Measurements from ENCODE around the gene PNN. TPM values are rescaled to one million over a fixed set of nuclear protein-coding genes. Genes with fewer than 3 reads are reported as not detected.

The PNN gene
- total RNA-seq, 4 donors from 2014 or later, result 33.0 to 159 (median 76.2) TPM

DNA sequence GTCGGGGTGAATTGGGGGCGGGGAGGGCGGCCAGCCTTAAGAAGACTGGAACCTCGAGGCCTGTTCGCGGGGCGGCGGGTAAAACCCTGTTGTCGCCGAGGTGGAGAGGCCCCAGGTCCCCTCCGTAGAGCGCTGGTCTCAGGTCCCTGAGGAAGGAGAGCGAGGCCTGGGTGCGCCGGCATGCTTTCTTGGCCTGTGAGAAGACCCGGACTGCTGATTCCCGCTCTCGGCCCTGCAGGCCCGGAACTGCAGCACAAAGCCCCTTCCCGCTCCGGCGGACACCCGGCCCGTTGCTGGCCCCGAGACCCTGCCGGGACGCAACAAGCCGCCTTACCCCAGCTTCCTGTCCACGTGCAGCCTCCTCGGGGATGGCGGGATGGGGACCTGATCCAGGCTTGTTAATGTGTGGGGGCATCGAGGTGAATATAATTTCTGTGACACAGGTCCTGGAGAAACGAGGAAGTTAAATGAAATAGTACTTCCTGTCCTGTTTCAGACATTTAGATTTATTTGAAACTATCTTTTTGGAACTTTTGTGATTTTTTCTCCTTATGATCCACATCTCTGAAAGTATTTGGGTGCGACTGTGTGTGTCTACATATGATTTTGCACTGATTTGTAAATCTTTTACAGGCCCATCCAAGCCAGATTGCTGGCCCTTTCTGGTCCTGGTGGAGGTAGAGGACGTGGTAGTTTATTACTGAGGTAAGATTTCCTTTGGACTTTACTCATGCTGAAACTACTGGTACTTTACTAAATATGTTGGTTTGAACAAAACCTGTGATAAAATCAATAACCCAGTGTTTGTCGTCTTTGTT, 600 bp downstream of the PNN start:
- in situ Hi-C loops (cut with MboI; ENCODE audit: low pct_ligation_motif_present in 1 of 4, low pct_unique_long_range_greater_than_20kb in 1 of 4, low sequenced_read_pairs in 3 of 4), result loop anchor here in 2 of 4 donors (10.0 kb wide), 3 partner anchors 61 to 259 kb away; partner anchors contain the start of genes FBXO33 (in 1 of the 2), GEMIN2 (in 1 of the 2) and SEC23A (in 1 of the 2)
- Histone ChIP-seq H3K4me3 (peak overlapping the region; percentile 73 to 97 (median 90)), H3K27ac (peak overlapping the region; percentile 91 to 98 (median 94)), H3K9me3 (no peaks in the 10 kb centered on the region), H3K4me1 (peaks cover 11 to 23% (median 17%) of the 10 kb centered on the region in 4 donors), H3K27me3 (no peaks in the 10 kb centered on the region), H3K36me3 (peaks cover 0 to 43% (median 21%) of the 10 kb centered on the region in 4 donors)
- intact Hi-C loops (cut with DNase I; ENCODE audit: low total_unique reads), result loop anchor here (5.0 kb wide), 1 partner anchor 92 kb away; no protein-coding TSS in a partner anchor
- no peak for DNase-seq
- 0 to 5% methylated on average over 4 to 34 of the region's 36 CpGs for WGBS, 2 donors (ENCODE audit: low coverage in 1 of 2)
- TF ChIP-seq POLR2AphosphoS5 (IDR thresholded peaks at IDR 0.05) (no peak), POLR2A (IDR thresholded peaks at IDR 0.05) (no peak), EP300 (IDR thresholded peaks at IDR 0.05; ENCODE audit: low read depth) (no peak)
- TF ChIP-seq, protein P1, sequence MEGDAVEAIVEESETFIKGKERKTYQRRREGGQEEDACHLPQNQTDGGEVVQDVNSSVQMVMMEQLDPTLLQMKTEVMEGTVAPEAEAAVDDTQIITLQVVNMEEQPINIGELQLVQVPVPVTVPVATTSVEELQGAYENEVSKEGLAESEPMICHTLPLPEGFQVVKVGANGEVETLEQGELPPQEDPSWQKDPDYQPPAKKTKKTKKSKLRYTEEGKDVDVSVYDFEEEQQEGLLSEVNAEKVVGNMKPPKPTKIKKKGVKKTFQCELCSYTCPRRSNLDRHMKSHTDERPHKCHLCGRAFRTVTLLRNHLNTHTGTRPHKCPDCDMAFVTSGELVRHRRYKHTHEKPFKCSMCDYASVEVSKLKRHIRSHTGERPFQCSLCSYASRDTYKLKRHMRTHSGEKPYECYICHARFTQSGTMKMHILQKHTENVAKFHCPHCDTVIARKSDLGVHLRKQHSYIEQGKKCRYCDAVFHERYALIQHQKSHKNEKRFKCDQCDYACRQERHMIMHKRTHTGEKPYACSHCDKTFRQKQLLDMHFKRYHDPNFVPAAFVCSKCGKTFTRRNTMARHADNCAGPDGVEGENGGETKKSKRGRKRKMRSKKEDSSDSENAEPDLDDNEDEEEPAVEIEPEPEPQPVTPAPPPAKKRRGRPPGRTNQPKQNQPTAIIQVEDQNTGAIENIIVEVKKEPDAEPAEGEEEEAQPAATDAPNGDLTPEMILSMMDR (IDR thresholded peaks at IDR 0.05), result no peak

DNA sequence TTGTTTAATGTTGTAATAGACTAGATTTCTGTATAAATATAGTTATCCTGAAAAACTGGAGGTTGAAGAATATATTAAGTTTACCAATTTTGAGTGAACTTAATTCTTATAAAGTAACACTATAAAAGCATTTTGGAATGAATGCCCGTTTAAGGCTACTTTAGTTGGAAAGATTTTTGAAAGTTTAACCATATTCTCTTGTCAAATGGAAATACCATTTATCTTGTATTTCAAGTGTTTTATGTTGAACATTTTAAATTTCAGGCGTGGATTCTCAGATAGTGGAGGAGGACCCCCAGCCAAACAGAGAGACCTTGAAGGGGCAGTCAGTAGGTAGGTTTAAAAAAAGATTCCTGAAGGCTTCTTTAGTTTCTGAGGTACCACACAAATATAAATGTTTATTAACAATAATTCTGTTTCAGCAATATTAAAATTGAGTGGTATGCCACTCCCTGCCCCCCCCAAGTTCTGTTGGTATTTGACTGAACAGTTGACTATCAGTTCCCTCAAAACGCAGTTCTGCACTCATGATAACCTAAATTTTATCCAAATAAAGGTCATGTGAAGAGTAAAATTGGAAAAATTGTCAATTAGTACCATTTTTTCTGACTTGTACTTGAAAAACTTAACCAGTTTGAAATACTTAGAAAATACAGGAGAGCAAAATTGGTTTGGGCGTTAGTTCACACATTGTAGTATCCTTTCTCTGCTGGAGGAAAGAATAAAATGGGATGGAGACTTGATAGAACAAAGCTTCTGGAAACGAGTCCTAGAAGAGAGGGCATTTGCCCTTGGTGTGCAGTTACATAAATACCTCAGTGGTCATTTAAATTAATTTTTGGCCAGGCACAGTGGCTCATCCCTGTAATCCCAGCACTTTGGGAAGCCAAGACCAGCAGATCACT, 1.5 kb downstream of the PNN start:
- TF ChIP-seq EP300 (IDR thresholded peaks at IDR 0.05; ENCODE audit: low read depth), result no peak
- no peak for TF ChIP-seq POLR2AphosphoS5 (IDR thresholded peaks at IDR 0.05)
- TF ChIP-seq, protein P1 (IDR thresholded peaks at IDR 0.05), result no peak
- TF ChIP-seq POLR2A (IDR thresholded peaks at IDR 0.05), result no peak
- Histone ChIP-seq H3K36me3 (peaks cover 0 to 52% (median 25%) of the 10 kb centered on the region in 4 donors), H3K4me3 (peak overlapping the region in 3 of 4 donors; percentile 73 to 92 (median 87)), H3K27ac (peak overlapping the region; percentile 91 to 98 (median 94)), H3K27me3 (no peaks in the 10 kb centered on the region), H3K9me3 (no peaks in the 10 kb centered on the region), H3K4me1 (peaks cover 11 to 18% (median 14%) of the 10 kb centered on the region in 4 donors)
- 54 to 63% methylated on average over 4 to 5 of the region's 5 CpGs for WGBS, 2 donors (ENCODE audit: low coverage in 1 of 2)
- in situ Hi-C loops (cut with MboI; ENCODE audit: low pct_ligation_motif_present in 1 of 4, low pct_unique_long_range_greater_than_20kb in 1 of 4, low sequenced_read_pairs in 3 of 4), result loop anchor here in 2 of 4 donors (10.0 kb wide), 3 partner anchors 62 to 258 kb away; partner anchors contain the start of genes FBXO33 (in 1 of the 2), GEMIN2 (in 1 of the 2) and SEC23A (in 1 of the 2)
- no peak for DNase-seq
- intact Hi-C loops (cut with DNase I; ENCODE audit: low total_unique reads), result loop anchor here (5.0 kb wide), 1 partner anchor 91 kb away; no protein-coding TSS in a partner anchor

DNA sequence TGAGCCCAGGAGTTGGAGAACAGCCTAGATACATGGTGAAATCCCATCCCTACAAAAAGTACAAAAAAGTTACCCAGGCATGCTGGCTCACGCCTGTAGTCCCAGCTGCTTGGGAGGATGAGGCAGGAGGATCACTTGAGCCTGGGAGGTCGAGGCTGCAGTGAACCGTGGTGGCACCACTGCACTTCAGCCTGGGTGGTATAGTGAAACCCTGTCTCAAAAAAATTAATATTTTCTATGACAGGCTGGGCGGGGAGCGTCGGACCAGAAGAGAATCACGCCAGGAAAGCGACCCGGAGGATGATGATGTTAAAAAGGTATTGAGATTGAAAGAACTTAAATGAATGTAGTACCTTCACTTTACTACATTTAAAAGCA, 2.1 kb downstream of the PNN start:
- Histone ChIP-seq H3K9me3 (no peaks in the 10 kb centered on the region), H3K4me1 (peaks cover 11 to 18% (median 14%) of the 10 kb centered on the region in 4 donors), H3K4me3 (no peak overlapping the region), H3K27me3 (no peaks in the 10 kb centered on the region), H3K27ac (no peak overlapping the region), H3K36me3 (peaks cover 0 to 58% (median 28%) of the 10 kb centered on the region in 4 donors)
- 85 to 94% methylated on average over 6 to 9 of the region's 9 CpGs for WGBS, 2 donors (ENCODE audit: low coverage in 1 of 2)
- TF ChIP-seq POLR2AphosphoS5 (IDR thresholded peaks at IDR 0.05) (no peak), POLR2A (IDR thresholded peaks at IDR 0.05) (no peak)
- intact Hi-C loops (cut with DNase I; ENCODE audit: low total_unique reads), result loop anchor here (5.0 kb wide), 1 partner anchor 90 kb away; no protein-coding TSS in a partner anchor
- no peak for DNase-seq
- in situ Hi-C loops (cut with MboI; ENCODE audit: low pct_ligation_motif_present in 1 of 4, low pct_unique_long_range_greater_than_20kb in 1 of 4, low sequenced_read_pairs in 3 of 4), result loop anchor here in 2 of 4 donors (10.0 kb wide), 3 partner anchors 62 to 258 kb away; partner anchors contain the start of genes FBXO33 (in 1 of the 2), GEMIN2 (in 1 of the 2) and SEC23A (in 1 of the 2)

DNA sequence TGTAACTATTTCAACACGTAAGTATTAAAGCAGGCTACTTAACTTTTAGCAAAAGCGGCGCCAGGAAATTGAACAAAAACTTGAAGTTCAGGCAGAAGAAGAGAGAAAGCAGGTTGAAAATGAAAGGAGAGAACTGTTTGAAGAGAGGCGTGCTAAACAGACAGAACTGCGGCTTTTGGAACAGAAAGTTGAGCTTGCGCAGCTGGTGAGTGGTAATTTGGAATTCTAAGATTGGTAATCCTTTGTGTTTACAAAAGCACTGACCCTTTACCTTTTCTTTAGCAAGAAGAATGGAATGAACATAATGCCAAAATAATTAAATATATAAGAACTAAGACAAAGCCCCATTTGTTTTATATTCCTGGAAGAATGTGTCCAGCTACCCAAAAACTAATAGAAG, 4.0 kb downstream of the PNN start:
- in situ Hi-C loops (cut with MboI; ENCODE audit: low pct_ligation_motif_present in 1 of 4, low pct_unique_long_range_greater_than_20kb in 1 of 4, low sequenced_read_pairs in 3 of 4), result loop anchor here in 2 of 4 donors (10.0 kb wide), 3 partner anchors 64 to 256 kb away; partner anchors contain the start of genes FBXO33 (in 1 of the 2), GEMIN2 (in 1 of the 2) and SEC23A (in 1 of the 2)

More for the DNA sequence above, 4.0 kb downstream of the PNN start:
- no peaks in the 10 kb centered on the region for H3K9me3 ChIP-seq
- no peak overlapping the region for H3K4me3 ChIP-seq
- H3K4me1 ChIP-seq, result peaks cover 11 to 16% (median 14%) of the 10 kb centered on the region in 4 donors
- no peak for DNase-seq
- no peak overlapping the region for H3K27ac ChIP-seq
- TF ChIP-seq, protein P1 (IDR thresholded peaks at IDR 0.05), result no peak
- no peak for TF ChIP-seq POLR2AphosphoS5 (IDR thresholded peaks at IDR 0.05)
- TF ChIP-seq EP300 (IDR thresholded peaks at IDR 0.05; ENCODE audit: low read depth), result no peak
- no peak for TF ChIP-seq POLR2A (IDR thresholded peaks at IDR 0.05)
- no peaks in the 10 kb centered on the region for H3K27me3 ChIP-seq
- intact Hi-C loops (cut with DNase I; ENCODE audit: low total_unique reads), result loop anchor here (5.0 kb wide), 1 partner anchor 88 kb away; no protein-coding TSS in a partner anchor
- 93 to 97% methylated on average over 6 of the region's 6 CpGs for WGBS, 2 donors (ENCODE audit: low coverage in 1 of 2)
- peaks cover 0 to 76% (median 34%) of the 10 kb centered on the region in 4 donors for H3K36me3 ChIP-seq
